HTR-8/SVneo (cell line): ENCODE measurements around the gene RAB3IL1.
"Not testable (repeated sequence)": the region's sequence is repeated elsewhere in the genome, so short reads cannot be mapped to it uniquely, and the experiment has no call there.

Source experiments
- DNase-seq: peaks from one replicate; pipeline ENCODE4 v3.0.0; 2011; ENCODE audit warnings: low spot score, mixed read lengths; ENCODE audit not compliant: insufficient read length
- FAIRE-seq: peaks from 2 replicates; lab custom pipeline; 2011; peaks lifted over from hg19 to GRCh38; lab: Jason Lieb, UNC

The RAB3IL1 gene

GRCh38 chr11:61890529-61891330 is 26.6 kb downstream of the RAB3IL1 start:
- peak; percentile 68 for DNase-seq
- FAIRE-seq = no peak

DNA sequence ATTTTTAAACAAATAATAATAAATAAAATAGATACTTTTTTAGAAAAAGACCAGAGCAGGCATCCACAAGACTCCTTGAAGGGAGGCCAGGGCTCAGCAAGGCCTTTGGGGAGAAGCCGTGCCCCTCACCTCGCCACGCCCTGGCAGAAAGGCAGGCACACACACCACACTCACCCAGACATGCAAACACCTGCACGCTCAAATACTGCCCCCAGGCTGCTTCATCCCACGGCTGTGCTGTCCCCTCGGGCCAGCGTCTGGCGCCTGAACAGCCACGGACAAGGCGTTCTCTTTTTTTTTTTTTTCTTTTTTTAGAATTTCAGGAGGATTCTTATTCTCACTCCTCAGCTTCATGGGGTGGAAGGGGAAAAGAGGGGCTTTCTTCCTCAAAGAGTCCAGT is 27.5 kb downstream of the RAB3IL1 start:
- FAIRE-seq = no peak
- no peak for DNase-seq

DNA sequence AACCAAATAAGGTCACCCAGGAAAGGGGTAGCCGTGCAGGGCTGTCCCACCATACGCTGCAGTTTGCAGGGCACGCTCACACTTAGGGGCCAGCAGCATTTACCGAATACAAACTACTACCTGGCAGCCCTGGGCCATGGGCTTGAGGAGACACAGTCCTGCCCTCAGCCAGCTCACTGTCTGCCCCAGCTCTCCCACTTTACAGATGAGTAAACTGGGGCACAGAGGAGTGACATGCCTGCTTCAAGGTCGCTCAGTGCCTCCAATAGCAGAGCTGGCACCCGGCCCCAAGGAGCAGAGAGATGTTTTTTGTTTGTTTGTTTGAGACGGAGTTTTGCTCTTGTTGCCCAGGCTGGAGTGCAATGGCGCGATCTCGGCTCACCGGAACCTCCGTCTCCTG is 28.8 kb downstream of the RAB3IL1 start:
- FAIRE-seq (no peak), DNase-seq (no peak)

- FAIRE-seq (peak; percentile 49), DNase-seq (peak; percentile 84)
These were observed 29.4 kb downstream of the RAB3IL1 start for GRCh38 chr11:61887839-61888494.

GRCh38 chr11:61886643-61887042 is 30.7 kb downstream of the RAB3IL1 start:
- DNase-seq (no peak), FAIRE-seq (no peak)

DNA sequence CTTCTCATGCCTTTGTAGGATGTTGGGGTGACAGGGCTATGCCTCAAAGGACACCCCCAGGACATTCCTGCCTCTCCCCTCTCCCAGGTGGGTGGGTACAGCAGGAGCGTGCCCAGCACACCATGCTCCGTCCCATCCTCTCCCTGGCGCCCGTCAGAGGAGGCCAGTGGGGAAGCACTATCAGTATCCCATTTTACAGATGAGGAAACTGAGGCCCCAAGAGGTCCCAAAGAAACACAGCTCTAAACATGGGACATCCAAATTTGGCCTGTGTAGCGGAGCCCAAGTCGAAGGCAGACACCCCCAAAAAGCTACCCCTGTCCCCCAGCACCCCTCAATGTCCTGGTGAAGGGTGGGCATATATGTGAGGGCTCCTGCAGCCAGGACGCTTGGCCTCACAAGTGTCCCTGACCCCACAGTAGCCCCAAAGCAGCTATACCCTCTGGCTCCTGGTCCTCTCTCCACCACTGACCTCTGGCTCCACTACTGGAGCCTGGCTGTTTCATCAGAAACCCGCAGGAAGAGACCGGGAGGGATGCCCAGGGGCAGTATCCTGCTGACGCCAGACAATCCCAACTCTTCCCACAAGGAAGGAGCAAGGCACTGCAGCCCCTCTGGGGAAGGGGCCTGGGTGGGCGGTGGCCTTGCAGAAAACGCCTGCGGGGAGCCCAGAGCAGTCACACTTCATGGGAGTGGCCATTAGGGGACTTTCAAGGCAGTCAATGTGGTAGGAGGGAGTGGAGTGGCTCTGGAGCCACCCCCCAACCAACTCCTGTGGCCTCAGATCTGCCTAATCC is 31.4 kb downstream of the RAB3IL1 start:
- FAIRE-seq (no peak), DNase-seq (no peak)

DNA sequence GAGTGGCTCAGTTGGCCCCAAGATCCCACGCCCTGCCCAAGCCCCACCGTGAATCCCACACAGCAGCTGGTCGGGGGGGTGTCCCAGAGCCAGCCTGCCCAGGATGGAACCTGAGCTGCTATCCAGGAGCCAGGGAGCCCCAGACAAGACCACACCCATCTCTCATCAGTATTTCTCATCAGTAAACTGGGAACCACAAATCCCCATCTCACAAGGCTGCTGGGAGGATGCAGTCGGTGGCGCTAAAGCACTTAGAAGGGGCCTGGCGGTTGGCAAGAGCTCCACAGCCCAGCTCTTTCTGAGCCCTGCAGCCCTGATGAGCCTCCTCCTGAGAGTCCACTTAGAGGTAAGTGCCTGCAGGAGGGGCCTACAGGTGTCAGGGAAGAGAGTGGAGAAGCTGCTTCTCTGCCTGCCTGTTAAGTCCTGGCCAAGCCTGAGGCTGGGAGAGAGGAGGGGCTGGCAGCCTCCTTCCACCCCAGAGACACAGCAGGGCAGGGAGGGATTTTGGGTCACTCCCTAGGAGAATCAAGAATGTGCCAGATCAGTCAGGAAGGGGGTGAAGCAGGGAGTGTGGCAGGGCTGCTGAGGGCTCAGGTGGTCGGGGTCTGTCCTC is 32.1 kb downstream of the RAB3IL1 start:
- DNase-seq (no peak), FAIRE-seq (no peak)

GRCh38 chr11:61883947-61884346 is 33.4 kb downstream of the RAB3IL1 start:
- DNase-seq (no peak), FAIRE-seq (no peak)

- FAIRE-seq (no peak), DNase-seq (no peak)
These were observed 34.0 kb downstream of the RAB3IL1 start for GRCh38 chr11:61883327-61883726.

- FAIRE-seq (no peak), DNase-seq (no peak)
These were observed 34.5 kb downstream of the RAB3IL1 start for GRCh38 chr11:61882879-61883278.

- not testable (repeated sequence) for FAIRE-seq, DNase-seq
These were observed 35.1 kb downstream of the RAB3IL1 start for GRCh38 chr11:61882267-61882666.

GRCh38 chr11:61881397-61881796 is 36.0 kb downstream of the RAB3IL1 start:
- FAIRE-seq (no peak), DNase-seq (no peak)

GRCh38 chr11:61880454-61880853 is 36.9 kb downstream of the RAB3IL1 start:
- DNase-seq (no peak), FAIRE-seq (no peak)

- FAIRE-seq (no peak), DNase-seq (no peak)
These were observed 37.3 kb downstream of the RAB3IL1 start for GRCh38 chr11:61880031-61880430.

- FAIRE-seq (no peak), DNase-seq (no peak)
These were observed 38.2 kb downstream of the RAB3IL1 start for GRCh38 chr11:61879152-61879551.

- DNase-seq (no peak), FAIRE-seq (no peak)
These were observed 41.7 kb downstream of the RAB3IL1 start for GRCh38 chr11:61875698-61876097.

- FAIRE-seq (no peak), DNase-seq (no peak)
These were observed 42.5 kb downstream of the RAB3IL1 start for GRCh38 chr11:61874853-61875252.

DNA sequence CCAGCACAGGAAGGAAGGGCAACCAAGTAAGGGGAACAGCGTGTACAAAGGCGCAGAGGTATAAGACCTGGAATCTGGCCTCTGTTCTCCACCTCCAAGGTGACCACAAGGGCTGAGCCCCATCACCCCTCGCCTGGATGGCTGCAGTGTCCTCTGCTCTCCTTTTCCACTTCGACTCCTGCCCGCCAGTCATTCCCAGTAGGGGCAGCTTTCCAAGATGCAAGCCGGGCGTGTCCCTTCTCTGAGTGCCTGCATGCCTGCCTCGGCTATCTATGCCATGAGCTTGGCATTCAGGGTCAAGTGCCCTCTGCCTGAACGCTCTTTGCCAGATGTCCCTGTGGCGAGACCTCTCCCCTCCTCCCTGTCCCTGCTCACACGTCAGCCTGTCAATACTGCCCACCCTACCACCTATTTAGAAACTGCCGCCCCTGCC is 43.0 kb downstream of the RAB3IL1 start:
- FAIRE-seq (no peak), DNase-seq (no peak)

GRCh38 chr11:61873588-61874376 is 43.6 kb downstream of the RAB3IL1 start:
- FAIRE-seq (no peak), DNase-seq (no peak)
